ENCODE measurements around the gene KRTAP4-3.

GRCh38 chr17:41196068-41196467 lies 28.0 kb upstream of the KRTAP4-3 start:
- TF ChIP-seq, protein P1, sequence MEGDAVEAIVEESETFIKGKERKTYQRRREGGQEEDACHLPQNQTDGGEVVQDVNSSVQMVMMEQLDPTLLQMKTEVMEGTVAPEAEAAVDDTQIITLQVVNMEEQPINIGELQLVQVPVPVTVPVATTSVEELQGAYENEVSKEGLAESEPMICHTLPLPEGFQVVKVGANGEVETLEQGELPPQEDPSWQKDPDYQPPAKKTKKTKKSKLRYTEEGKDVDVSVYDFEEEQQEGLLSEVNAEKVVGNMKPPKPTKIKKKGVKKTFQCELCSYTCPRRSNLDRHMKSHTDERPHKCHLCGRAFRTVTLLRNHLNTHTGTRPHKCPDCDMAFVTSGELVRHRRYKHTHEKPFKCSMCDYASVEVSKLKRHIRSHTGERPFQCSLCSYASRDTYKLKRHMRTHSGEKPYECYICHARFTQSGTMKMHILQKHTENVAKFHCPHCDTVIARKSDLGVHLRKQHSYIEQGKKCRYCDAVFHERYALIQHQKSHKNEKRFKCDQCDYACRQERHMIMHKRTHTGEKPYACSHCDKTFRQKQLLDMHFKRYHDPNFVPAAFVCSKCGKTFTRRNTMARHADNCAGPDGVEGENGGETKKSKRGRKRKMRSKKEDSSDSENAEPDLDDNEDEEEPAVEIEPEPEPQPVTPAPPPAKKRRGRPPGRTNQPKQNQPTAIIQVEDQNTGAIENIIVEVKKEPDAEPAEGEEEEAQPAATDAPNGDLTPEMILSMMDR (IDR thresholded peaks at IDR 0.05) = no peak
- TF ChIP-seq POLR2A (IDR thresholded peaks at IDR 0.05) = no peak

All from tibial nerve (tissue), 3 donors.